AG09319 (cell line): ENCODE results near the gene TKT.

ENCODE experiments used
- DNase-seq: peaks from one replicate; pipeline ENCODE4 v3.0.0-alpha.2; 2010; ENCODE audit warnings: low read depth; ENCODE audit errors: extremely low read depth
- CTCF ChIP-seq: IDR thresholded peaks from 2 replicates; pipeline ENCODE4 v1.5.1; 2011; ENCODE audit warnings: low read depth, mild to moderate bottlenecking, inconsistent platforms, low read length, moderate library complexity

Gene TKT

GRCh38 chr3:53188720-53189119 lies 67.1 kb downstream of the TKT start:
- no peak for DNase-seq
- TF ChIP-seq CTCF: no peak

- DNase-seq: no peak
- no peak for TF ChIP-seq CTCF
Measured at GRCh38 chr3:53188136-53188685, 67.6 kb downstream of the TKT start.

GRCh38 chr3:53187430-53187829 lies 68.4 kb downstream of the TKT start:
- no peak for TF ChIP-seq CTCF
- DNase-seq: no peak

GRCh38 chr3:53186726-53187125 lies 69.1 kb downstream of the TKT start:
- TF ChIP-seq CTCF: no peak
- no peak for DNase-seq

- DNase-seq: no peak
- TF ChIP-seq CTCF: no peak
Measured at GRCh38 chr3:53185761-53186465, 69.9 kb downstream of the TKT start.

GRCh38 chr3:53184701-53185100 lies 71.1 kb downstream of the TKT start:
- TF ChIP-seq CTCF: no peak
- no peak for DNase-seq

GRCh38 chr3:53183514-53183913 lies 72.3 kb downstream of the TKT start:
- DNase-seq: no peak
- no peak for TF ChIP-seq CTCF
